Measurements from ENCODE around the gene TMEM260.

TMEM260 gene

GRCh38 chr14:56630707-56631106 is 51.1 kb downstream of the TMEM260 start:
- TF ChIP-seq ZNF70 (CRISPR knock-in tag; IDR thresholded peaks at IDR 0.05) (no peak), ARNTL (CRISPR knock-in tag; IDR thresholded peaks at IDR 0.05; ENCODE audit: borderline replicate concordance, low read depth) (no peak), GLIS3 (CRISPR knock-in tag; IDR thresholded peaks at IDR 0.05) (no peak), BACH2 (CRISPR knock-in tag; IDR thresholded peaks at IDR 0.05; ENCODE audit: borderline replicate concordance) (no peak), OSR1 (CRISPR knock-in tag; IDR thresholded peaks at IDR 0.05) (no peak), TCF4 (CRISPR knock-in tag; IDR thresholded peaks at IDR 0.05; ENCODE audit: borderline replicate concordance) (no peak), CSRNP3 (CRISPR knock-in tag; IDR thresholded peaks at IDR 0.05) (no peak), CSDC2 (CRISPR knock-in tag; IDR thresholded peaks at IDR 0.05) (no peak), ZNF8 (CRISPR knock-in tag; IDR thresholded peaks at IDR 0.05) (no peak), CREB5 (CRISPR knock-in tag; IDR thresholded peaks at IDR 0.05; ENCODE audit: low read depth) (no peak)
- ATAC-seq, result no peak

GRCh38 chr14:56632195-56632594 is 52.6 kb downstream of the TMEM260 start:
- TF ChIP-seq TCF4 (CRISPR knock-in tag; IDR thresholded peaks at IDR 0.05; ENCODE audit: borderline replicate concordance) (no peak), PPARA (CRISPR knock-in tag; IDR thresholded peaks at IDR 0.05; ENCODE audit: borderline replicate concordance) (no peak), ZFP30 (CRISPR knock-in tag; IDR thresholded peaks at IDR 0.05) (no peak), PATZ1 (CRISPR knock-in tag; IDR thresholded peaks at IDR 0.05; ENCODE audit: borderline replicate concordance) (no peak), CSRNP3 (CRISPR knock-in tag; IDR thresholded peaks at IDR 0.05) (no peak), ZC3H10 (CRISPR knock-in tag; IDR thresholded peaks at IDR 0.05) (no peak), ZNF70 (CRISPR knock-in tag; IDR thresholded peaks at IDR 0.05) (no peak), RARB (CRISPR knock-in tag; IDR thresholded peaks at IDR 0.05) (no peak), TSHZ2 (CRISPR knock-in tag; IDR thresholded peaks at IDR 0.05) (no peak), GLIS3 (CRISPR knock-in tag; IDR thresholded peaks at IDR 0.05) (no peak), ZNF8 (CRISPR knock-in tag; IDR thresholded peaks at IDR 0.05) (no peak), CREB5 (CRISPR knock-in tag; IDR thresholded peaks at IDR 0.05; ENCODE audit: low read depth) (no peak), SNAI2 (CRISPR knock-in tag; IDR thresholded peaks at IDR 0.05) (no peak)
- ATAC-seq, result no peak

GRCh38 chr14:56633544-56633943 is 53.9 kb downstream of the TMEM260 start:
- TF ChIP-seq ARNTL (CRISPR knock-in tag; IDR thresholded peaks at IDR 0.05; ENCODE audit: borderline replicate concordance, low read depth) (no peak), ZFP30 (CRISPR knock-in tag; IDR thresholded peaks at IDR 0.05) (no peak), ZNF8 (CRISPR knock-in tag; IDR thresholded peaks at IDR 0.05) (no peak), RARB (CRISPR knock-in tag; IDR thresholded peaks at IDR 0.05) (no peak), ZC3H10 (CRISPR knock-in tag; IDR thresholded peaks at IDR 0.05) (no peak), SNAI2 (CRISPR knock-in tag; IDR thresholded peaks at IDR 0.05) (no peak), ESRRG (CRISPR knock-in tag; IDR thresholded peaks at IDR 0.05) (no peak), TCF4 (CRISPR knock-in tag; IDR thresholded peaks at IDR 0.05; ENCODE audit: borderline replicate concordance) (no peak), CSRNP3 (CRISPR knock-in tag; IDR thresholded peaks at IDR 0.05) (no peak), ISL1 (CRISPR knock-in tag; IDR thresholded peaks at IDR 0.05) (no peak)
- ATAC-seq, result no peak

Data from SK-N-SH treated with all-trans-retinoic acid at 6 μM for 48 hours (cell line).